BJ (cell line): ENCODE measurements around the gene NGEF. TPM values are rescaled to one million over a fixed set of nuclear protein-coding genes. Genes with fewer than 3 reads are reported as not detected.

Experiments used
- CTCF ChIA-PET: fragments of 350-600 bp; formaldehyde crosslinking; extraction: SDS; loops from one replicate; lab custom pipeline; 2021; ENCODE audit warnings: antibody characterized with exemption, inconsistent platforms; lab: Yijun Ruan, JAX
- POLR2A ChIA-PET: fragments of 300-600 bp; sonication (Branson Sonifier 250); formaldehyde crosslinking; extraction: SDS; loops from one replicate; lab custom pipeline; 2021; ENCODE audit warnings: antibody characterized with exemption; lab: Charles Lee
- DNase-seq: peaks from one replicate; pipeline ENCODE4 v3.0.0-alpha.2; 2011; ENCODE audit warnings: low read depth
- H3K27me3 ChIP-seq: 2 replicates; pipeline ENCODE4 v1.6.0; 2011; ENCODE audit warnings: low read length; ENCODE audit not compliant: control insufficient read depth, insufficient read depth
- H3K36me3 ChIP-seq: 2 replicates; pipeline ENCODE4 v1.5.1; 2011; ENCODE audit warnings: low read length; ENCODE audit not compliant: control insufficient read depth, insufficient read depth
- H3K4me3 ChIP-seq: 2 replicates; pipeline ENCODE4 v1.5.1; 2011; ENCODE audit warnings: low read depth, mild to moderate bottlenecking, control low read depth, low read length
- polyA plus RNA-seq: library from polyadenylated mRNA; depleted of rRNA; stranded (reverse); fragments of >200 nt; gene quantifications from 2 replicates; pipeline ENCODE4 v1.2.3, GENCODE V29; 2011
- TF ChIP-seq, protein P1 (sequence below): IDR thresholded peaks from 2 replicates; pipeline ENCODE4 v1.5.1; 2011; ENCODE audit warnings: low read depth, mild to moderate bottlenecking, control low read depth, inconsistent platforms, low read length, moderate library complexity; ENCODE audit not compliant: insufficient read depth

Gene NGEF
- polyA plus RNA-seq, 1 experiment, result 0.23 TPM

- Histone ChIP-seq H3K36me3 (no peaks in the 10 kb centered on the region), H3K4me3 (no peak overlapping the region), H3K27me3 (no peaks in the 10 kb centered on the region; the same call in 1 of the 2 replicates)
- POLR2A ChIA-PET, result no interaction called here
- TF ChIP-seq, protein P1, sequence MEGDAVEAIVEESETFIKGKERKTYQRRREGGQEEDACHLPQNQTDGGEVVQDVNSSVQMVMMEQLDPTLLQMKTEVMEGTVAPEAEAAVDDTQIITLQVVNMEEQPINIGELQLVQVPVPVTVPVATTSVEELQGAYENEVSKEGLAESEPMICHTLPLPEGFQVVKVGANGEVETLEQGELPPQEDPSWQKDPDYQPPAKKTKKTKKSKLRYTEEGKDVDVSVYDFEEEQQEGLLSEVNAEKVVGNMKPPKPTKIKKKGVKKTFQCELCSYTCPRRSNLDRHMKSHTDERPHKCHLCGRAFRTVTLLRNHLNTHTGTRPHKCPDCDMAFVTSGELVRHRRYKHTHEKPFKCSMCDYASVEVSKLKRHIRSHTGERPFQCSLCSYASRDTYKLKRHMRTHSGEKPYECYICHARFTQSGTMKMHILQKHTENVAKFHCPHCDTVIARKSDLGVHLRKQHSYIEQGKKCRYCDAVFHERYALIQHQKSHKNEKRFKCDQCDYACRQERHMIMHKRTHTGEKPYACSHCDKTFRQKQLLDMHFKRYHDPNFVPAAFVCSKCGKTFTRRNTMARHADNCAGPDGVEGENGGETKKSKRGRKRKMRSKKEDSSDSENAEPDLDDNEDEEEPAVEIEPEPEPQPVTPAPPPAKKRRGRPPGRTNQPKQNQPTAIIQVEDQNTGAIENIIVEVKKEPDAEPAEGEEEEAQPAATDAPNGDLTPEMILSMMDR, result no peak
- CTCF ChIA-PET, result no interaction called here
- DNase-seq, result no peak
Measured at GRCh38 chr2:232885264-232885961, 127.6 kb downstream of the NGEF start.

- TF ChIP-seq, protein P1, result no peak
- Histone ChIP-seq H3K27me3 (no peaks in the 10 kb centered on the region; the same call in 1 of the 2 replicates), H3K4me3 (no peak overlapping the region), H3K36me3 (no peaks in the 10 kb centered on the region)
- POLR2A ChIA-PET, result no interaction called here
- DNase-seq, result no peak
- CTCF ChIA-PET, result interaction anchor here (0.7 kb wide), 1 partner anchor 32 kb away, joined by 3 read pairs; no protein-coding TSS in a partner anchor
Measured at GRCh38 chr2:232884549-232885263, 128.3 kb downstream of the NGEF start.

- TF ChIP-seq, protein P1, result no peak
- no peak for DNase-seq
- Histone ChIP-seq H3K36me3 (no peaks in the 10 kb centered on the region), H3K27me3 (no peaks in the 10 kb centered on the region; the same call in 1 of the 2 replicates), H3K4me3 (no peak overlapping the region)
- ChIA-PET POLR2A (no interaction called here), CTCF (interaction anchor here (0.7 kb wide), 1 partner anchor 31 kb away, joined by 3 read pairs; no protein-coding TSS in a partner anchor)
Measured at GRCh38 chr2:232884001-232884421, 129.0 kb downstream of the NGEF start.

GRCh38 chr2:232883116-232883721 lies 129.8 kb downstream of the NGEF start:
- ChIA-PET POLR2A (no interaction called here), CTCF (no interaction called here)
- TF ChIP-seq, protein P1, result no peak
- no peak for DNase-seq
- H3K27me3 ChIP-seq, result no peaks in the 10 kb centered on the region; the same call in 1 of the 2 replicates
- H3K4me3 ChIP-seq, result no peak overlapping the region
- no peaks in the 10 kb centered on the region for H3K36me3 ChIP-seq
